HG03521 (cell line): ENCODE measurements around the gene RPL39L.
"Not testable (repeated sequence)": the region's sequence is repeated elsewhere in the genome, so short reads cannot be mapped to it uniquely, and the experiment has no call there.

Experiments
- ATAC-seq: cut with Tn5 transposase; IDR thresholded peaks from one replicate; pipeline ENCODE4 v1.9.1; 2021; ENCODE audit warnings: mild to moderate bottlenecking, moderate library complexity; ENCODE audit not compliant: unreplicated experiment

Gene RPL39L

DNA sequence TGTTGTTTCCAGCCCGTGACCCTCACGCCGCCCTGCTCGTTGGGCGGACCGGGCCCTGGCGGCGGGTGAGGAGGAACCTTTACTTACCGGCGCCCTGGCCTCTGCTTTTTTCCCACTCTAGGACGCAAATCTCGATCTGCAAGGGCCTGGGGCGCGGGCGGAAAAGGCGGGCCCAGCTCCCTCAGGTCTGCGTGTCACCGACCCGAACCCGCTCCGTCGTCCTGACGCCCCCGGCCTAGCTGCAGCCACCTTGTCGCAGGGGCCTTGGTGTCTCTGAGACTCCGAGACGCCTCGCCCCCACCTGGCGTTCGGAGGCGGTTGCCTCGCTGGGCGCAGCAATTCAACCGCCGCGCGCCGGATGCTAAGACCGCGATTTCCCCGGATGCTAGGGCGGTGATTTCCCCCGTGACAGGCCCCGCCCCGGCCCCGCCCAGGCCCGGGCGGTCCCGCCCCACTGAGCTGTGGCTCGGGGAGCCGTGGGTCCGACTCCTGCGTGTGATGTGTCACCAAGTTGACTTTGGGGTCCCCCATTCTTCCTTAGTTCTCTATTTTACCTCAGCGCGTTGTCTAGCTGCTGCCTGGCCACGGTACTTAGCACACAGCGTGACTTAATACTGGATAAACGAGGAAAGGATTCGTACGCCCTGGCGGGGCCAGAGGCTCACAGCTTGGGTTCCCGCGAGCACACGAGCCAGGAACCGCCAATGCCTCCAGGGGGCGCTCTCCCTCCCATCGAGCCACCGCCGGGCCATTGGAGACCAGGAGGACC, at the start of gene RPL39L:
RPL39L (minus strand) TSS at position 371 of the 769 bp plus-strand sequence. CDS start 18,196 bp downstream, outside the sequence.
- ATAC-seq = peak; percentile 96

DNA sequence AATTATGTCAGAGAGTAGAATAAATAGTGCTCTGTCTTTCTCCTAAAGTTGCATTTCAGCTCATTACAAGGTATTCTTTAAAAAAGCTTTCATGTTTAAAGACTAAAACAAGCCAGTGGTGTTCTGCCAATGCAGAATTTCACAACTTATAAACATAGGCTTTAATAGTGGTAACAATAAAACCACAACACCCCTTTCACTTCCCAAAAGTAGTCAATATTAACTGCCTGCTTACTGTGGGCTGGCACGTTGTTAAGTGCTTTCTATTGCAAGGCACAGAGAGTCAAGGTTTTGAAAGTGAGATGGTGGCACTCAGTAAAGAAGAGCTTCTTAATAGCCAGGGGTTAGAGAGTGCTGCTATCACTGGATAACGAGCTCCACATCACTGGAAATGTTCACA, 49.6 kb upstream of the RPL39L start:
- ATAC-seq = no peak

DNA sequence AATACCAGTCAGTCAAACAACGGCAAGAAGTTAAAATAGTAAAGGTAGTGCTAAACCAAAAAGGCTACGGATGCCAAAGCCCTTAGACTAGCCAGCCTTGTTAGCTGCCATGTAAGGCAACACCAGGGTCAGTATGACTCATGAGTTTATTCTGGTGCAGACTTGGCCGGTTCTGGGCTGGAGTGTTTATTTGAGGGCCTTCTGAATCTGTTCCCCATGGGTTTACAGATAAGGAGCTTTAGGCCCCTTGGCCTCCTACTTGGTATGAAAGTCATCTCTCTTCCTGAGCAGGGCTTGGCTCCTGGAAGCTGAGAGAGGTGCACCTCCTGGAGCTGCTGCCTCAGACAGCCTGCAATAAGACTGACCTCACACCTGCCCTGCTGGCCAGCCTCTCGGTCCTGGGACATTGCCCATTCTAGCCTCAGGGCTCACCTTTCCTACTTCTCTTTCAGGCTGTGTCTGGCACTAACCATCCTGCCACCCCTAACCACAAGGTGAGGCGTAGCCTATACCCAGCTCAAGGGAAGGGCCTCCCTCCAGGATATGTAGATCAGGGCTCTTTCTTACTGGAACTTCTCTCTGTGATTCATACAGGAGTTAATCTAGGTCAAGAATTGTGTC, 47.6 kb upstream of the RPL39L start:
- ATAC-seq = no peak

DNA sequence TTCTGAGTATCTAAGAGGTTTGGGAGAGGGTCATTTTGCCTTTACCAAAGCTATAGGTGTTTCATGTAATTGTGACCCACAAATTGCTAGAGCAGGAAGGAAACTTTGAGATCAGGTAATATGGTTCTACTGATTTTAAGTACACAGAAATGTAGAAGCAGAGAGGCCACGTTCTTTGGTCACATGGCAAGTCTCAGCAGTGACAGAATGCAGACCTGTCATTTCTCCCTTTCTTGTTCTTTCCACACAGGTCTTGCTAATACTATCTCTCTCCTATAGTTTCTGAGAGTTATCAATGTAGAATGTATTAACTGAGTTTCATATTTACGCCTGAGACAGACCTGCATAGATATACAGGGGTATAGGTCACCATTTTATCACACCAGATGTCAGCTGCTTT, 47.1 kb upstream of the RPL39L start:
- ATAC-seq = no peak

DNA sequence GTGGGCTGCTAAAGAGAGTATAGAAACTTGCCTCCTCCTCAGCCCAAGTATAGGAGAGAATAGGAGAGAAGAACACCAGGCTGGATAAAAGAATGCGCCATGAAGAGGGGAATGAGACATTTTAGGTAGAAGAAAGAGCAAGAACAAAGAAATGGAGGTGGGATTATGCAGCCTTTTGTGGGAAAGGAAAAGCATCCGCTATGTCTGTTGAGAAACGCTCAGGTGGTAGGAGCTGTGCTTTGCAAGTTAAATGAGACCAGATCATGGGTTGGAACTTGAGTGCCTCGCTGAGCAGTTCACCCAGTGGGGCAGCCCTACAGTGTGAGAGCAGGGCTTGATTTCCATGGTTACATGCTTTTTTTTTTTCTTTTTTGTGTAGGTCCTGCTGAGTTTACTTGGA, 46.5 kb upstream of the RPL39L start:
- ATAC-seq = no peak

DNA sequence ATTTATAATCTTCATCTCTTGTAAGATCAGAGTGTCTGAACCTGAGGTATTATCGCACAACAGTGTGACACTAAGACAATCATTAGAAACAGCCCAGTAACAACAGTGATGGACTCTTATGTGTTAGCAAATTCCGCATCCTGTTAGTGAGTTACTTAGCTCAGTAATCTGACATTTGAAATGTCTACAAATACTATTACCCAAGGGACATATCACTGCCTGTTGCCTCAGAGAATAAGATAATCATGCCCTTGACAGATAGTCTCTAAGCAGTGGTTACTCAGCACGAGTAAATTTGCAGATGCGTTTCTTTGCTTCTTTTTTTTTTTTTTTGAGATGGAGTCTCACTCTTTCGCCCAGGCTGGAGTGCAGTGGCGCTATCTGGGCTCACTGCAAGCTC, 44.6 kb upstream of the RPL39L start:
- no peak for ATAC-seq

DNA sequence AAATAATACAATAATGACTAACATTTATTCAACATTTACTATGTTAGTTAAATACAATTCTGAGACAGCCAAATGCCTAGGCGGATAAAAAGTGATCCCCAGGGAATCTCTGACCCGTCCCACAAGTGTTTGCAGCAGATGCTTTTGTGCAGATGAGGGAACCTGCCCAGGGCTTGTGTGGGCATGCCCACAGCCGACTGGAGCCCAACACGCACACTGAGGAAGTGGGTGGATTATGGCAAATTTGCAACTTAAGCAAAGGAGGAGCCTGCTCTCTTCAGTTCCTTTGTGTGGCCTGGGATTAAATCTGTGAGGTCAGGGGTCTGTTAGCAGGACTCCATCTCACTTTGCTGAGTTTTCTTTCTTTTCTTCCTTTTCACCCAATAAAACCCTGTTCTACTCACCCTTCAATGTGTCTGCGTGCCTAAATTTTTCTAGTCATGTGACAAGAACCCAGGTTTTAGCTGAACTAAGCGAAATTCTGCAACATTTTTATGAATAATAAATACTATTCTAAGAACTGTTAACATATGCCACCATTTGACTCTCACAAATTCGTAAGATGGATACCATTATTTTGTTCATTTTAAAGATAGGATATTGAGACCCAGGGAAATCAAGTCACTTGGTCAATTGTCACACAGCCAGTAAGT, 44.0 kb upstream of the RPL39L start:
- ATAC-seq = peak; percentile 46

DNA sequence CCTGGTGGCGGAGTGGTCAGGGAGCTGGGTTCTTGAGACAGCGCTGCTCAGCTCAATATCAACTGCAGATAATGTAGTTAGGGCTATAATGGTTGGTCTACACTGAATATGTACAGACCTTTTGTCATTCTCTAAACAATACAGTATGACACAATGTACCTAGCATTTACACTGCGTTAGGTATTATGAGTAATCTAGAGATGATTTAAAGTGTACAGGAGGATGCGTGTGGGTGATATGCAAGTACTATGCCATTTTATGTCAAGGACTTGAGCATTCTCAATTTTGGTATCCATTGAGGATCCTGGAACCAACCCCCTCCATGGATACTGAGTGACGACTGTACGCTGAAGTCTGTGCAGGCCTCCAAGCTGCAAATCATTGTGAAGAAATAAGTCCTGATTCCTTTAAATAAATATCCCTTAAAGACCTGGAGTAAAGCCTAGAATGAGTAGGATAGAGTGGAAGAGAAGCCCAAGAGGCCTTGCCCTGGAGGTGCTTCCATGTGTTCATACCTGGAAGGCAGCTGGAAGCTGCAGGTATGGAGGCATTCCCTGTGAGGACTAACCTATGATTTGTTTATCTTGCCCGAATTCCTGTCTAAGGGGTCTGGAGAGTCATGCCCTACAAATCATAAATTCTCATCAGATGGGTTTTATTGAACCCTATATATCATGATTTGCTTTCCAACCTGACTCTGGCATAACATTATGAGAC, 42.3 kb upstream of the RPL39L start:
- ATAC-seq = no peak

DNA sequence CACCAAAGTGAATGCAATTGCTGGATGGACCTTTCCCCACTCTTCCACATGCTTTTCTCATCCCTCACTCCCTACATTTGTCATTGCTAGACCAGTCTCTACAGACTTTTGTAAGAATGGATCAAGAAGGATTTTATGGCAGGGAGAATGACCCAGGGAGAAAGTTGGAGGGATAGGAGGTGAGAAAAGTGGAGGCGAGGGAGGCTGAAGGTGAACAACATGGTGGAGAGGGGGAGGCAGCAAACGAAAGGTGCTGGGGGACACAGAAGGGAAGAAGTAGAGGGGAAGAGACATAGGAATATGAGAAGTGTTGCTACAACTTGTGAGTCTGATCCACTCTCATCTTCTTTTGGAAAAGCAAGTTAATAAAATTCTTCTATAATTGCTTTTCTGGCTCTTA, 33.6 kb upstream of the RPL39L start:
- ATAC-seq = no peak

DNA sequence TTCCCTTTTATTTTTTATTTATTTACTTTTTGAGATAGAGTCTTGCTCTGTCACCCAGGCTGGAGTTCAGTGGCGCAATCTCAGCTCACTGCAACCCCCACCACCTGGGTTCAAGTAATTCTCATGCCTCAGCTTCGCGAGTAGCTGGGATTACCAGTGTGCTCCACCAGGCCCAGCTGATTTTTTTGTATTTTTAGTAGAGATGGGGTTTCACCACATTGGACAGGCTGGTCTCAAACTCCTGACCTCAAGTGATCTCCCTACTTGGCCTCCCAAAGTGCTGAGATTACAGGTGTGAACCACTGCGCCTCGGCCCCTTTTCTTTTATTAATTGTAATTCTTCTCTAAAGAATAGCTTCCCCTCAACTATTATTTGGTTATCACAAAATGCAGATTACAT, 31.6 kb upstream of the RPL39L start:
- ATAC-seq = not testable (repeated sequence)

DNA sequence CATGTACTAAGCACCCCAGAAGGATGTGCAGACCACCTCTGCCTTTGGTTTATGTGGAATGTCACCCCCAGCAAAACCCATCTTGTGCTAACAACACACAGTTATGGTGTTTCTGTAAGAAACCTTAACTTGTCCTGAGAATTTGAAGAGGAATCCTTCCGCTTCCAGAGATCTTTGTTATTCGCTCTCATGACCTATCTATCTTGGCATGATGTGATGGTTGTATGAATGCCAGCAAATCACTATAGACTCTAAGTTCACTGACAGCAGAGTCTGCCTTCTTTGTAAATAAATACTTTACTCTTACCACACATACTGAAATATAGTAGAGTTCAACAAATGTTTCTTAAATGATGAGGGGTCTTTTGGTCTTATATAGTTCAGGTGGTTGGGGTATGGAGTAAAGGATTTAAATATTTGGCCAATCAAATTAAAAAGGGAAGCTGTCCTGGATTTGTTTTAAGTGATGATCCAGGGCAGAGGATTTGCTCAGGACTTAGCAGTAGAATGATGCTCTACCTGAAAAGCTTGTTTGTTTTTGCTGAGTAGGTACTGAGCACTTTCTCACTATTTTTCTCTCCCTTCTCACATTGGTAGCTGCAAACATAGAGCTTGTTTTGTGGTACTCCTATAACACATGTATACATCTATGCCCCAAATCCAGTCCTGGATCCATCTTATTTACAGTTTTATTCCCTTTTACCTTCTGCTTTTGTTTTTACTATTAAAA, 30.1 kb upstream of the RPL39L start:
- ATAC-seq = no peak

DNA sequence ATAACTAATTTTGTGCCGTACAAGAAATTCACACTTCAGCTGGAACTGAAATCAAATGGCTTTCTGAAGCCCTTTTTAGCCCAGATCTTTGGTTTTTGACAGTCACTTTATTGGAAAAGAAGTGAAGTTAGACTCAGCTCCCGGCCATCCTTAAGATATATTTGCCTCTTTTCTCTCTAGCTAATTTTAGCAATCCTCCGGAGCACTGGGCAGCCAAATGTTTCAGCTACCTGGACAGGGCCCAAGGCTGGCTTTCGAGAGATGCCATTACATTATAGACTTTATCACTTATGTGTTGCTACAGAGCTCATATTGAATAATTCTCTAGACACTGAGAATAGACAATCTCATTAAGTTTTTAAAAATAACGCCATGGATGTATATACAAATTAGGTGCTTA, 28.5 kb upstream of the RPL39L start:
- ATAC-seq = no peak

DNA sequence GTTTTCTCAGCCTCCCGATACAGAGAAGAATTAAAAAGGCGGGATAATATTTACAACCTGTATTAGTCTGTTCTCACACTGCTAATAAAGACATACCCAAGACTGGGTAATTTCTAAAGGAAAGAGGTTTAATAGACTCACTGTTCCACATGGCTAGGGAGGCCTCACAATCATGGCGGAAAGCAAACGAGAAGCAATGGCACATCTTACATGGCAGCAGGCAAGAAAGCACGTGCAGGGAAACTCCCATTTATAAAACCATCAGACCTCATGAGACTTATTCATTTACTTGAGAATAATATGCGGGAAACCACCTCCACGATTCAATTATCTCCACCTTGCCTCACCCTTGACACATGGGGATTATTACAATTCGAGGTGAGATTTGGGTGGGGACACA, 27.5 kb upstream of the RPL39L start:
- ATAC-seq = no peak

DNA sequence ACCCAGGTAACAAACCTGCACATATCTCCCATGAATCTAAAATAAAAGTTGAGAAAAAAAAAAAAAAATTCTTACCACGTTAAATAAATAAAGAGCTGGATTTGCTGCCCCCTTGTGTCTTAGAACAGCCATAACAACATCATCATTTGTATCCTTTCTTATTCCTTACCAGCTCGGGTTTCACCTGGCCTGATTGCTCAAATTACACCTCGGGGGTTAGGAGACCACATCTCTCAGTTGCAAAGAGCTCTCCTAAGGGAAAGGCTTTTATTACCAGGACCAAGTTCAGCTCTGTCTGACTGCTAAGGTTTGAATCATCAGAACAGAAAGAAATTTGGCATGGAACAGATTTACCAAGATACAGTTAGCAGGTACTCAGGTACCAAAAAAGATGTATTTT, 25.8 kb upstream of the RPL39L start:
- no peak for ATAC-seq

DNA sequence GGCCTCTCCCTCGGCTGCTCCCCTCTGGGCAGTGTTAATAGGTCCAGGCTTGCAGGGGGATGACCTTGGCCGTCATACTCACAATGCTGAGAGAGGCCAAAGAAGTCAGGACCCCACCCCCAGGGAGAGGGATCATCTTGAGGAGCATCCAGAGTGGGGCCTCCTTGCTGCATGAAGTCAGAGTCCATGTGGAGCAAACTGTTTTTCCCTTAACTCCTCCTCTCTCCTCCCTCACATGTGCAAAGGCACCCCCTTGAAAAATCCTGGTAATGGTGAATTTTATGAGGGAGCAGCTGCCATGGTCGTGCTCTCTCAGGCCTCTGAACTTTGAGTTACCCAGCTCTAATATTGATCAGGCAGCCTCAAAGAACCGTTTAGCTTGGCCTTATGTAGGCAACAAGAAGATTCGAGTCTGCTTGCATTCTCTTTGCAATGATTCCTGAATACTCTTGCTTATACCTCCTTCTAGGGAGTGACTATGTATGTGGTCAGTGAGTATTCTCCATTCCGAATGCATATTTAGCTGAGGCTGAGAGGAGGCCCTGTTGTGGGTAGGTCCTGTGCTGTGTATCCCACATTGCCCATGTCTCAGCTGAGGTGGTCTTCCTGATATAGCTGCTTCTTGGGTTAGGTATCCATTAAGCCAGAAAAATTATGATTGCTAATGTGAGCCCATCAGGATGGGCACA, 23.1 kb upstream of the RPL39L start:
- no peak for ATAC-seq

DNA sequence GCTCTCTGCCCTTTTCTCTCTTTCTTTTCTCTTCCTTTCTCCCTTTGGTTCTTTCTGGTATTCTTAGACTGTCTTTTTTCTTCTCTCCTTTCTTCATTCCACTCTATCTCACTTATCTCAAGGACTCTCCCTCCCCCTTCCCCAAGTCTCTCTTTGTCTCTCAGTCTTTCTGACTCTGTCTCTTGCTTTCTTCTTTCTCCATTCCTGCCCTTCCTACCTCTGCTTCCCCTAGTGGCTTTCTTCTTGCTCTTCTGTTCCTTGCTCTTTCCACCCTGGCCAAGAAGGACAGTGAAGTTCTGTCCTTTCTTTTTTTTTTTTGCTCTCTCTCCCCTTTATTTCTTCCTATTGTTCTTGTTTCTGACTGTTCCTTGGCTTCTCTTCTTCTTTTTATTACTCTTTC, 22.3 kb upstream of the RPL39L start:
- ATAC-seq = no peak

DNA sequence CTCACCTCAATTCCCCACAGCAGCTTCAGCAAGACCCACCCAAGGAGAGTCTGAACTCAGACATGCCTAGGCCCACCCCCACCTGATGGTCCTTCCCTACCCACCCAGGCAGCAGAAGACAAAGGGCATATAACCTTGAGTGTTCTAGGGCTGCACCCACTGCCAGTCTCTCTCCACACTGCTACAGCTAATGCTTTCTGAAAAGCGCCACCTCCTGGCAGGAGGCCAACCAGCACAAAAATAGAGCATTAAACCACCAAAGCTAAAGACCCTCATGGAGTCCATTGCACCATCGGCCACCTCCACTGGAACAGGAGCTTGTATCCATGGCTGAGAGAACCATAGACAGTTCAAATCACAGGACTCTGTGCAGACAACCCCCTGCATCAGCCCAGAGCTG, 11.3 kb upstream of the RPL39L start:
- no peak for ATAC-seq

DNA sequence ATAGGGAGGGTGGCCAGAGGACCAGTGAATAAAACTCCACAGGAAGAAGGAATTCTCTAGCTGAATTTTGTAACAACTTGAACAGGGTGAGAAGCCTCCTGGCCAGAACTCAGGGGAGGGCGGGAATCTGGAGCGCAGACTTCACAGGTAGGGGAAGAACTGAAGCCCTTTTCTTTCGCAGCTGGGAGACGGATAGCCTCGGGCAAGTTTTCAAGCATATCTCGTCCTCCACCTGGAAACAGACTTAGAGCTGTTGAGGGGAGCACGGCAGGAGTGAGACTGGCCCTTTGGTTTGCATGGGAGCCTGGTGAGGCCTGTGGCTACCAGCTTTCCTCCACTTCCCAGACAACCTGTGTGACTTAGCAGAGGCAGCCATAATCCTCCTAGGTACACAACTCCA, 10.9 kb upstream of the RPL39L start:
- ATAC-seq = no peak

DNA sequence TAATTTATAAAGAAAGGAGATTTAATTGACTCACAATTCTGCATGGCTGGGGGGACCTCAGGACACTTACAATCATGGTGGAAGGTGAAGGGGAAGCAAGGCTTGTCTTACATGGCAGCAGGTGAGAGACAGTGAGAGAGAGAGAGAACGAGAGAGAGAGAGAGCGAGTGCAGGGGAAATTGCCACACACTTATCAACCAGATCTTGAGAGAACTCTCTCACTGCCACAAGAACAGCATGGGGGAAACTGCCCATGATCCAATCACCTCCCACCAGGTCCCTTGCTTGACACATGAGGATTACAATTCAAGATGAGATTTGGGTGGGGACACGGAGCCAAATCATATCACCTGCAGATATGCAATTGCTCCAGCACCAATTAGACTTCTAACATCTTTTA, 7.1 kb upstream of the RPL39L start:
- no peak for ATAC-seq

DNA sequence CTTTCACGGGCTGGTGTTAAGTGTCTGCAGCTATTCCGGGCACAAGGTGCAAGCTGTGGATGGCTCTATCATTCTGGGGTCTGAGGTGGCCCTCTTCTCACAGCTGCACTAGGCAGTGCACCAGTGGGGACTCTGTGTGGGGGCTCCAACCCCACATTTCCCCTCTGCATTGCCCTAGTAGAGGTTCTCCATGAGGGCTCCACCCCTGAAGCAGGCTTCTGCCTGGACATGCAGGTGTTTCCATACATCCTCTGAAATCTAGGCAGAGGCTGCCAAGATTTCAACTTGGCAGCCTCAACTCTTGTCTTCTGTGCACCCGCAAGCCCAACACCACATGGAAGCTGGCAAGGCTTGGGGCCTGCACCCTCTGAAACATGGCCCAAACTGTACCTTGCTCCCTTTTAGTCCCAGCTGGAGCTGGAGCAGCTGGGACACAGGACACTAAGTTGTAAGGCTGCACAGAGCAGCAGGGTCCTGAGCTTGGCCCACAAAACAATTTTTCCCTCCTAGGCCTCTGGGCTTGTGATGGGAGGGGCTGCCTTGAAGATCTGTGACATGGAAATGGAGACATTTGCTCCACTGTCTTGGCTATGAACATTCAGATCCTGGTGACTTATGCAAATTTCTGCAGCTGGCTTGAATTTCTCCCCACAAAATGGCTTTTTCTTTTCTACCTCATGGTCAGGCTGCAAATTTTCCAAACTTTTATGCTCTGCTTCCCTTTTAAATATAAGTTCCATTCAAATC, 6.0 kb upstream of the RPL39L start:
- ATAC-seq = no peak
